ENCODE measurements around the gene ACOT7. TPM values are rescaled to one million over a fixed set of nuclear protein-coding genes. Genes with fewer than 3 reads are reported as not detected.

The ACOT7 gene
- total and polyA plus RNA-seq, 2 donors from 2014 or later: 23.0 to 135 TPM

- intact Hi-C loops (cut with DNase I): no loop called here
- no peak for FAIRE-seq
These were observed 93.1 kb downstream of the ACOT7 start for GRCh38 chr1:6300342-6301048.

DNA sequence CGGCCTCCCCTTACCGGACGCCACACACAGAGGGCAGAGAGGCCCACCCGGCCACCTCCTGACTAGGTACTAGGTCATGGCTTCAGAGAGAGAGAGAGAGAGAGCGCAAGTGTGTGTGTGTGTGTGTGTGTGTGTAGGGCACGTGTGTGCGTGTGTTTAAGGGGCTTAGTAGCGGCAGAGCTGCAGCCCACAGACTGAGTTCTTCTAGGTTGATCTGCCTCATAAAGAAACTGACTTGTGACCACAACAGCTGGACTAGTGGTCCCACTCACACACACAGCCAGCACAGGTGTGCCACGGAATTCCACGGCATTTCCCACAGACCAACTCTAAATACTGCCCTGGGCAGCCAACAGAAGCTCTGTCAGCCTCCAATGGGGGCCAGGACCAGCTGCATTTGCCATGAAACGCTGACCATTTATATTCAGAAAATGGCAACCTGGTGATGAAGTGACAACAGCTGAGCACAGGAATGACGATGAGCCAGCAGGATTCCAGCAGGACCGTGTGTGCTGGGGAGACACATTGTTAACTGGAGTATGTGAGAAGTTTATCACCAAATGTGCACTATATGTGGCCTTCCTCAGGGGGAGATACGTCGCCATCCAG lies 93.9 kb downstream of the ACOT7 start:
- Histone ChIP-seq H3K27ac (ENCODE audit: low read depth in 2 of 2, low read length in 2 of 2) (no peak overlapping the region), H3K27me3 (ENCODE audit: control insufficient read depth, insufficient read depth, low read length) (no peaks in the 10 kb centered on the region), H3K36me3 (ENCODE audit: control insufficient read depth in 2 of 3, insufficient read depth in 3 of 3, low read length in 3 of 3) (no peaks in the 10 kb centered on the region), H3K9ac (ENCODE audit: low read length in 3 of 3) (no peak overlapping the region), H3K4me1 (ENCODE audit: control insufficient read depth in 2 of 3, insufficient read depth in 2 of 3, low read depth in 1 of 3, low read length in 3 of 3) (no peaks in the 10 kb centered on the region), H3K9me3 (ENCODE audit: control insufficient read depth in 2 of 3, insufficient read depth in 1 of 3, low read length in 3 of 3) (no peaks in the 10 kb centered on the region), H3K4me3 (ENCODE audit: low read length in 3 of 3) (no peak overlapping the region)
- FAIRE-seq (no peak), DNase-seq (no peak)
- TF ChIP-seq, protein P1, sequence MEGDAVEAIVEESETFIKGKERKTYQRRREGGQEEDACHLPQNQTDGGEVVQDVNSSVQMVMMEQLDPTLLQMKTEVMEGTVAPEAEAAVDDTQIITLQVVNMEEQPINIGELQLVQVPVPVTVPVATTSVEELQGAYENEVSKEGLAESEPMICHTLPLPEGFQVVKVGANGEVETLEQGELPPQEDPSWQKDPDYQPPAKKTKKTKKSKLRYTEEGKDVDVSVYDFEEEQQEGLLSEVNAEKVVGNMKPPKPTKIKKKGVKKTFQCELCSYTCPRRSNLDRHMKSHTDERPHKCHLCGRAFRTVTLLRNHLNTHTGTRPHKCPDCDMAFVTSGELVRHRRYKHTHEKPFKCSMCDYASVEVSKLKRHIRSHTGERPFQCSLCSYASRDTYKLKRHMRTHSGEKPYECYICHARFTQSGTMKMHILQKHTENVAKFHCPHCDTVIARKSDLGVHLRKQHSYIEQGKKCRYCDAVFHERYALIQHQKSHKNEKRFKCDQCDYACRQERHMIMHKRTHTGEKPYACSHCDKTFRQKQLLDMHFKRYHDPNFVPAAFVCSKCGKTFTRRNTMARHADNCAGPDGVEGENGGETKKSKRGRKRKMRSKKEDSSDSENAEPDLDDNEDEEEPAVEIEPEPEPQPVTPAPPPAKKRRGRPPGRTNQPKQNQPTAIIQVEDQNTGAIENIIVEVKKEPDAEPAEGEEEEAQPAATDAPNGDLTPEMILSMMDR (IDR thresholded peaks at IDR 0.05; ENCODE audit: borderline replicate concordance, extremely low read depth, insufficient read depth): no peak
- intact Hi-C loops (cut with DNase I): no loop called here

More at GRCh38 chr1:6300342-6301048, 93.1 kb downstream of the ACOT7 start:
- H3K9me3 ChIP-seq (ENCODE audit: control insufficient read depth in 2 of 3, insufficient read depth in 1 of 3, low read length in 3 of 3): no peaks in the 10 kb centered on the region
- no peak for DNase-seq
- H3K4me3 ChIP-seq (ENCODE audit: low read length in 3 of 3): no peak overlapping the region
- H3K27me3 ChIP-seq (ENCODE audit: control insufficient read depth, insufficient read depth, low read length): no peaks in the 10 kb centered on the region
- no peak overlapping the region for H3K27ac ChIP-seq (ENCODE audit: low read depth in 2 of 2, low read length in 2 of 2)
- TF ChIP-seq, protein P1 (IDR thresholded peaks at IDR 0.05; ENCODE audit: borderline replicate concordance, extremely low read depth, insufficient read depth): no peak
- H3K4me1 ChIP-seq (ENCODE audit: control insufficient read depth in 2 of 3, insufficient read depth in 2 of 3, low read depth in 1 of 3, low read length in 3 of 3): no peaks in the 10 kb centered on the region
- H3K36me3 ChIP-seq (ENCODE audit: control insufficient read depth in 2 of 3, insufficient read depth in 3 of 3, low read length in 3 of 3): no peaks in the 10 kb centered on the region
- H3K9ac ChIP-seq (ENCODE audit: low read length in 3 of 3): no peak overlapping the region

- H3K4me3 ChIP-seq (ENCODE audit: low read length in 3 of 3): no peak overlapping the region
- H3K9ac ChIP-seq (ENCODE audit: low read length in 3 of 3): no peak overlapping the region
- H3K4me1 ChIP-seq (ENCODE audit: control insufficient read depth in 2 of 3, insufficient read depth in 2 of 3, low read depth in 1 of 3, low read length in 3 of 3): no peaks in the 10 kb centered on the region
- intact Hi-C loops (cut with DNase I): no loop called here
- TF ChIP-seq, protein P1 (IDR thresholded peaks at IDR 0.05; ENCODE audit: borderline replicate concordance, extremely low read depth, insufficient read depth): no peak
- no peak overlapping the region for H3K27ac ChIP-seq (ENCODE audit: low read depth in 2 of 2, low read length in 2 of 2)
- H3K36me3 ChIP-seq (ENCODE audit: control insufficient read depth in 2 of 3, insufficient read depth in 3 of 3, low read length in 3 of 3): peaks cover 0 to 2% (median 0%) of the 10 kb centered on the region in 3 donors
- no peak for DNase-seq
- no peak for FAIRE-seq
- H3K9me3 ChIP-seq (ENCODE audit: control insufficient read depth in 2 of 3, insufficient read depth in 1 of 3, low read length in 3 of 3): no peaks in the 10 kb centered on the region
- no peaks in the 10 kb centered on the region for H3K27me3 ChIP-seq (ENCODE audit: control insufficient read depth, insufficient read depth, low read length)
These were observed 94.6 kb downstream of the ACOT7 start for GRCh38 chr1:6298940-6299465.

Measured in kidney (tissue), 14 donors.